ENCODE measurements around the gene ALG14.
"Not testable (repeated sequence)": the region's sequence is repeated elsewhere in the genome, so short reads cannot be mapped to it uniquely, and the experiment has no call there.

The ALG14 gene

DNA sequence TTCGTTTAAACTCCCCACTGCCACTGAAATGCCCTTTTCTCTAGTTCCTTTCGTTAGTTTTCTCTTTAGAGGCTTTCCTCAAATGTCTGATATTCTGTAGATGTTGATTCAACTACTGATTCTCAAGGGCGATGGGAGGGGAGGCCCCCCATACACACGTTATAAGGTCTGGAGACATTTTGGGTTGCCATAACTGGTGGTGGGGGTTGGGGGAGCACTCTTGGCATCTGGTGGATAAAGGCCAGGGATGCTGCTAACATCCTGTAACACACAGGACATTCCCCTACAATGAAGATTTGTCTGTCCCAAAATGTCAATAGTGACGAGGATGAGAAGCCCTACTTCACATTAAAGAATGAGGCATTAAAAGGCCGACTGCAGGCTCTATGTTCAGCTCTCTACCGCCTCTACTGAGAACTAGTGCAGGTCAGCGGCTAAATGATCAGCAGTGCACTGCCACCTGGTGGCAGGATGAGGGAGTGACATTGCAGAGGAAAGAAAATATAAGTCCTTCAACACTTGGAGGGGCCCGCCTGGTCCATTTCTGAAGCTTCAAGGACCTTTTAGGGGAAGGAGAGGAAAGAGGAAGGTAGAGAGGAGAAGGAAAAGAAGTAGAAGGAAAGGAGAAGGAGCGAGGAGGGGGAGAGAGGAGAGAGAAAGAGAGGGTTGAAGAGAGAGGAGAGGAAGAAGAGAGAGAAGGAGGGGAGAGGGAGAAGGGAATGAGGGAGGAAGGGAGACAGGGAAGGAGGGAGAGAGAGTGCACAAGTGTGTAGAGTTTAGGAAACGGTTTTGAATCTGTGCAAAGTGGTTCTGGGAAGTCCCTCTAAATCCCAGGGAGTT is 29.4 kb downstream of the ALG14 start:
- peak; percentile 35 to 63 (median 41) for DNase-seq (ENCODE audit: low read depth in 2 of 3, low spot score in 2 of 3)

DNA sequence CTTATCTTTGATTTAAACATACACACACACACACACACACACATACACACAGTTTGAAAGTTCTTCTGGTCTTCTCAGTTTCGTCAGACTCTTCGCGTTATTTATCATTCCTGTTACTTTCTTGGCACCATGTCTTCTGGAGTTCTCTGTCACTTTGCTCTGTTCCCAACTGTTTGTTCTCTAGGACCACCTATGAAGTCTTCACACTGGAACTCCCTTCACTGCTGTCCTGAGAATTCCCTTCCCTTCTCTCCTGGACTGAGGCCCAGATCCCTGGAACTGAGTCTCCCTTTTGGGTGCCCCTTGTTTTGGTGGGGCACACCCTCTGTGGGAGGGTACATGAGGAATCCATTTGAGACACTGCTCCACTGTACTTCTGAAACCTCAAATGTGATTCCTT is 30.5 kb downstream of the ALG14 start:
- no peak for DNase-seq (ENCODE audit: low read depth in 2 of 3, low spot score in 2 of 3)

DNA sequence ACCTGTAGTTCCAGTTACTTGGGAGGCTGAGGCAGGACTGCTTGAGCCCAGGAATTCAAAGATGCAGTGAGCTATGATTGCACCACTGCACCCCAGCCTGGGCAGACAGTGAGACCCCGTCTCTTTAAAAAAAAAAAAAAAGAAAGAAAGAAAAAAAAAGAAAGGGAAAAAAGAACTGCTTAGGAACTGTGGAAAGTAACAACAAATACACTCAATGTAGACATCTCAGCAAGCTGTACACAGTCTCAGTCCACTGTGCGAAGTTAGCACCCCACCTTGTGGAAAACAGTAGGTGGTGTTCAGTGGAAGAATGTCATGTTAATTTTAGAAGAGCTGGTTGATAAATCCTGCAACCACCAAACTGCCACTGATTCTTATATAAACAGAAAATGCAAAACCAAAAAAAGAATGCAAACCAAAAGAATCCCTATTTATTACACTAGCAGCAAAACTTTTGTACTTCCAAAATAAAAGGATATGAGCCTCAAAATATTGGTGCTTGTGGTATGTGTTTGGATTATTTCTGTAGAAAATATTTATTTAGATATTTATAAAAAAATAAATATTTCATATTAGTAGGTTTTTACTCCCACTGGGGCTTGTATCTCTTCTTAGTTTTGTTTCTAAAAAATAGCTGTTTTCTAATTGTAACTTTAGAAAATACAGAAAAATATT is 31.1 kb downstream of the ALG14 start:
- DNase-seq (ENCODE audit: low read depth in 2 of 3, low spot score in 2 of 3) = no peak

DNA sequence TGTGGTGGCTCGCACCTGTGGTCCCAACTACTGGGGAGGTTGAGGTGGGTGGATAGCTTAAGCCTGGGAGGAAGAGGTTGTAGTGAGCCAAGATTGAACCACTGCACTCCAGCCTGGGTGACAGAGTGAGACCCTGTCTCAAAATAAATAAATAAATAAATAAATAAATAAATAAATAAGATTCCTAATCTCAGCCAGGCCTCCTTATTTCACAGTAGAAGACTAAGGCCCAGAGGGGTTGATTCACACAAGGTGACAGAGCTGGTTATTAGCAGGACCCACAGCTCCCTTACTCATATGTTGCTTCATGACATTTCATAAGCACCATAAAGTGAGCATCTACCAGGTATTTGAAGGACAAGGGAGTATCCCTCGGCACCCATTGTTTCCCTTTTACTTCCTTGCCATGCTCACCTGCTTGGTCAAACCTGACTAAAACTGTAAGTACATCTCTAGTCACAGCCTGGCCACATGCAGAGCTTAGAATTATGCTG is 32.7 kb downstream of the ALG14 start:
- no peak for DNase-seq (ENCODE audit: low read depth in 2 of 3, low spot score in 2 of 3)

DNA sequence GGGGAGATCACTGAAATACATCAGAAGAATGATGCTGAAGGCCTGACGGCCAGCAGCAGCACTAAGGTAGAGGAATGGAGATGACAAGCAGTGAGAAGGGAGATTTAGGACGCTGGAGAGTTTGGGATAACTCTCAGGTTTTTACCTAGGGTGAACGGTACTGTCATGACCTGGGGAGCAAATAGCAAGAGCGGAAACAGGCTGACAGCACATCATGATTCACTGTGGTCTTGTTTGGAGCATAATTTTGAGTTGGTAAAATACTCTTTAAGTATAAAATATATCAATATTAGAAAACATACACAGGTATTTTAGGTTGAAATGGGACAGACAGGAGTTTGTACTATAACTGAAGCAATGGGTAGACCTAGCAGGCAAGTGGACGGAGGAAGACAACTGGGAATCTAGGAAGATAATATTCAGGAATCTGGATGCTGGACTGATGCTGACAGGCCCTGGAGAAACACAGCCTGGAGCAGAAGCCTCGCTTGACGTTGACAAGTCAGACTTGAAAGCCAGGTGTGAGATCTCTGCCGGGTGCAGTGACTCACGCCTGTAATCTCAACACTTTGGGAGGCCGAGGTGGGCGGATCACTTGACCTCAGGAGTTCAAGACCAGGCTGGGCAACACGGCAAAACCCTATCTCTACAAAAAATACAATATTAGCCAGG is 33.3 kb downstream of the ALG14 start:
- no peak for DNase-seq (ENCODE audit: low read depth in 2 of 3, low spot score in 2 of 3)

DNA sequence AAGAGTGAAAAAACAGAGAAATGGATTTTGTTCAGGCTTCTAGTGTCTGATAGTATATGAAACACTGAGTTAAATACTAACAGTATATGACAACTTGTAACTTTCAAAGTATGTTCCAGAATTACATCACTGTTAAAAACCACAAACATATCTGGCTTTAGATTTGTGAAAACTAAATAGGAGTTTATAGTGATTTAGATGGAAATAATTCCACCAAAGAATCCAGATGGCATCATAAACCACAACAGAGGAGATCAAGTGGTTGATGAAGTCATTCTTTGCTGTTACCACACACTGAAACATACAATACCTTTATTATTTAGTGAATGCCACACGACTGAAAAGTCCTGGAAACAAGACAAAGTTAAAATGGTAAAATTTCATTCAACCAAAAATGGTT is 37.2 kb downstream of the ALG14 start:
- DNase-seq (ENCODE audit: low read depth in 2 of 3, low spot score in 2 of 3) = no peak

DNA sequence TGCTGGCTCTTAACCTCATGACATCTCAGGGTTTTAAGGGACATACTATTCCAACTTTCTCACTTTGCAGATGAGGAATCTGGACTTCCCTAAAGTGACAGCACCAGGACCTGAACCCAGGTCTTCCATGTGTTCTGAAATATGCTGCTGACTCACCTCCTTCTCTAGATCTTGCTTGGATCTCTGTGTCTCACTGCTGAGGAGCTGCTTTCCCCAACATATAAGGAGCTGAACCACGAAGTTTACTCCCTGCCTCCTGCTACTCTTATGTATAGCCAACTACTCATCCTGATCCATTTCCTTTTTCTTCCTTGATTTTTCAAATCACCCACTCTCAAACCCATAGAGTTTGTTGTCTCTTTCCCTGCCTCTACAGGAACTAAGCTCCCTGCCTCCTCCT is 38.2 kb downstream of the ALG14 start:
- DNase-seq (ENCODE audit: low read depth in 2 of 3, low spot score in 2 of 3) = no peak

DNA sequence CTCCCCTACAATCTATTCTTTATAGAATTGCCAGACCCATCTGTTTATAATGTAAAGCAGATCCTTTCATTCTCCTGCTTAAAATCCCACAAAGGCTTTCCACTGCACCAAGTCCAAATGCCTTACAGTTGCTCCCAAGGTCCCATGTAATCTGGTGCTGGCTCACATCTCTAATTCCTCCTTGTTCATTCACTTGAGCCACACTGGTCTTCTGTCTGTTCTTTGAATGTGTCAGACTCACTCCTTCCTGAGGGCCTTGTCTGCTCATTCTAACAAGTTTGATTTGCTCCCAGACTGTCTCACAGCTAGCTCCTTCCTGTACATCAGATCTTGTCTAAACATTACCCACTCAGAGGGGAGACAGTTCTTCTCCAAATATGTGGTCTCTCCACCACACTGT is 38.9 kb downstream of the ALG14 start:
- DNase-seq (ENCODE audit: low read depth in 2 of 3, low spot score in 2 of 3) = no peak

DNA sequence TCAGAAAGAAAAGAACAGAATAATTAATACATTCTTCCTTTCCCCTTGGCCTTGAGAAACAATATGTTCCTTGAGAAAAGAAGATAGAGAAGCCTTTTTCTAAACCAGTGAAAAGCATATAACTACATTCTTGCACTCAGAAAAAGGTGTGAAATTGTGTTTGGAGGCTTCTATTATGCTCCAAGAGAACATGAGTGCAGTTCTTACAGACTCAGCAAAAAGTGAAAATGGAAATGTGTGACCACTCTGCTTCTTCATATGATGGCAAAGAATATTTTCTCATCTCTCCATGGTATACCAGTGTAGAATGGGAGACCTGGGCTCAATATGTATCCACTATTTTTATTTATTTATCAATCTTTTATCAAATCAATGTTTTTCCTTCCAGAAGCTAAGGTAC is 43.2 kb downstream of the ALG14 start:
- no peak for DNase-seq (ENCODE audit: low read depth in 2 of 3, low spot score in 2 of 3)

DNA sequence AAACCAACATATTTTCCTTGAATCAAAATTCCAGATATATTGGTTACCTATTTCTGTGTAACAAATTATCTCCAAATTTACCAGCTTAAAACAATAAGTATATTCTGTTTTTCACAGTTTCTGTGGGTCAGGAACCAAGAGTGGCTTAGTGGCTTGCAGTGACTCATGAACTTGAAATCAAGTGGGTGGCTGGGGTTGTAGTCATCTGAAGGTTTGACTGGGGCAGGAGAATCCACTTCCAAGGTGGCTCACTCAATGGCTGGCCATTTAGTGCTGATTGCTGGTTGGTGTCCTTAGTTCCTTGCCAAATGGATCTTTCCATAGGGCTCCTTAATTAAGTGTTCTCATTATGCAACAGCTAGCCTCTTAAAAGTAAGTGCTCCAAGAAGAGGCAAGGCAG is 43.8 kb downstream of the ALG14 start:
- DNase-seq (ENCODE audit: low read depth in 2 of 3, low spot score in 2 of 3) = no peak

DNA sequence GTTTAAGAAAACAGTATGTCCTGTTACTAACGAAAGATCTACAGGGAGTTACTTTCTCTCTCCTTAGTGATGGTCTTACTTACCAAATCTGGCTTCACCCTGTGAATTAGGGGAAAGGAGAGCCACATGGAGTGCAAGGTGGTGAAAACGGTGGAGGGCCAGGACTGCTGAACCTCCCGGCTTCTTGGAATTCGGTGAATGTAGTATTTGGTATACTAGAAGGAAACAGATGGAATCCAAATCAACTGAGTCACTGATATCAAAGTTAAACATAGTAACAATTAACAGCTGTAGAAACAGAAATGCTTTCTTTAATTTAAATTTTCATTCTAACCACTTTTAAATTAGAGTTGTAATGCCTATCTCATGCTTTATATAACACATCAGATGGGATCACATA is 45.7 kb downstream of the ALG14 start:
- no peak for DNase-seq (ENCODE audit: low read depth in 2 of 3, low spot score in 2 of 3)

DNA sequence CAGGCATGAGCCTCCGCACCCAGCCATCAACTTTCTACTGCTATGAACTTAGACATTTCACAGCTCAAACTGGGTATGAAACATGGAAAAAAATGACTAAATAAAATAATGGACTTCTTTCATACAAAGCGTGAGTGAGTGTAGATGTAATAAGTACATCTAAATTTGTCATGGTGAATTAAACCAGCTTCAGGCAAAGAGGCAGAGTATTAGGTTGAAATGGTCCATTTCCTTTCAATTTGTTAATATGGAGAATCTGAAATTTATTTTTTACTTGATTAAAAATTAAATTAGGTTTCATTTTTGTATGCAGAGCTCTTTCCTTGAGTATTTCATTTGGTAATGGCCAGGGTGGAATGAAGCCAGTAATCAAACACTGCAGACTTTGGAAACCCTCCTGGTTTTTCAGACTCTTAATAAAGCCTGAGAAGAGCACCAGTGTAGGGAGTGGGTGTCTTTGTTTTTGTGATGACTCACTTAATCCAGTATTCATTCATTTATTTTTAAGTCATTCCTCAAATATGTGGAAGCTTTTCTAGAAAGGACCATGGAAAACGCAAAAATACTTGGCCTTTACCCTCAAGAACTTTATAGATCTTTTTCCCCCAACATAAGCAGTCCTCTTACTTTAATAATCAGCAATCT is 49.2 kb downstream of the ALG14 start:
- no peak for DNase-seq (ENCODE audit: low read depth in 2 of 3, low spot score in 2 of 3)

DNA sequence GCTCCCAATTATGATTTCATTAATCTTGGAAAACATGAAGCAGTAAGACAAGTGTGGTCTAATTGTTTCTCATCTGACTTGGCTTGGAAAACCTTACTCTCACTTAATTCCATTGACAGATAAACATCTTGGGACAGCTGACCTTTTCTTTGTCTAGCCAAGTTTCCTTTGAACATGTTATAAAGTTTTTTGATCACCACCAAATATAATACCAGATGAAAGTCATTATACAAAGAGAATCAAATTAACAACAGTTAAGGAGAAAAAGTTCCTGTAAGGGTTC is 50.2 kb downstream of the ALG14 start:
- no peak for DNase-seq (ENCODE audit: low read depth in 2 of 3, low spot score in 2 of 3)

DNA sequence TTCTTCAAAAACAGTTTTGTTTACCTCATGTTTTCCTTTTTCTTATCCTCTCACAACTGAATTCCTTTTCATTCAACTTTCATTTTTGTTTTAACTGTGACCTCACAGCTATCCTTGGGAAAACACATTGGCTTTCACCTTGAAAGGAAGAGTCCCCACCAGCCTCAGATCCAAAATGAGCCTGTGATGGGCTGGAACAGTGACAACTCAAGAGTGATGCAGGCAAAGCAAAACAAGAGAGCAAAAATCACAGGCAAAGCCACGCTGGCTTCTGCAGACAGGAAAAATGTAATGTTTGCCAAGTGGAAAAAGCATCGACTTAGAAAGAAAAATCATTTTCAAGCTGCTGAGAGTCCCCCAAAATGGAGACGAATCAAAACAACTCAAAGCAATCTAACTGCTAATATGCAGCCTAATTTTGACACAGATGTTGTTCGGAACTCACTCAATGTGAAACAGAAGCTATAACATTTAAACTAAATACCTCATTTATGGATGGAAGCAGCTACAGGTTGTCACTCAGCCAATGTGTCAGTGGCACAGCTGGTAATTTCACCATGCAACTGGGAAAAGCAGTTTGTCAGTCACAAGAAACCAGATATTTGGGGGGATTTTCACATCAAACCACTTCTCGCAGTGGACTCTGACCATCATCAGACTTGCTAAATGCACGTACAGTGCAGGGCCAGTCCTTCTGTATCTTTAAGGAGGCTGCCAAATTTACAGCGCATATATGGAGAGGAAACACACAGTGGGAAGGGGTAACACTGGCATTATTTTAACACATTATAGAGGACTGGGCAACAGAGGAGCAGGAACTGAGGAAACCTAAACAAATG is 50.7 kb downstream of the ALG14 start:
- no peak for DNase-seq (ENCODE audit: low read depth in 2 of 3, low spot score in 2 of 3)

DNA sequence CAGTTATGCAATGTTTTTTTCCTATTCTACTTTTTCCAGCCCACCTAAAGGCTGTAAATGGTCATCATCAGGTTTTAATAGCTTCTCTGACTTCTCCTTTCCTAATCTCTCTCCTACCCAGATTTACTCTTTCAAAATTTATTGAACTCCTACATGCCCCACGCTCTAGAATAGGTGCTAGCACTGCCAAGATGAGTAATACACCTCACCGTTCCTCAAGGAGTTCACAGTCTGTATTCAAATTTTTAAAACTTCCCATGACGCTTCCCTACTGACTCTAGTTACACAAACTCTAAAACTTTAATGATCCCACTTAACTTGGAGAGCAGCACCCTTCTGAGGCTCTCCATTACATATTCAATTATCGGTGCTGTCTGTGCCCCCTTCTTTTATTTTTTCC is 51.6 kb downstream of the ALG14 start:
- DNase-seq (ENCODE audit: low read depth in 2 of 3, low spot score in 2 of 3) = no peak

DNA sequence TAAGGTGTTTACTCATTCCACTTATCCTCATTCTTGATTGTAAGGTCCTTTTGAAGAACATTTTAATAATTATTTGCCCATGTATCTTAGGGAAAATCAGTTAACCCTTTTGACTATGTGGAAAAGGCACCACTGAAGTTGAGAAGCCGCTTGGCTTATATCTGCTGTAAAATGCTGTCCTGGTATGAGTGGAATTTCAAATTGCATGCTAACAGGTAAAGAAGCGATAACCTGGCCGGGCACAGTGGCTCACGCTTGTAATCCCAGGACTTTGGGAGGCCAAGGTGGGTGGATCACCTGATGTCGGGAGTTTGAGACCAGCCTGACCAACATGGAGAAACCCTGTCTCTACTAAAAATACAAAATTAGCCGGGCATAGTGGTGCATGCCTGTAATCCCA is 53.3 kb downstream of the ALG14 start:
- DNase-seq (ENCODE audit: low read depth in 2 of 3, low spot score in 2 of 3) = not testable (repeated sequence)

DNA sequence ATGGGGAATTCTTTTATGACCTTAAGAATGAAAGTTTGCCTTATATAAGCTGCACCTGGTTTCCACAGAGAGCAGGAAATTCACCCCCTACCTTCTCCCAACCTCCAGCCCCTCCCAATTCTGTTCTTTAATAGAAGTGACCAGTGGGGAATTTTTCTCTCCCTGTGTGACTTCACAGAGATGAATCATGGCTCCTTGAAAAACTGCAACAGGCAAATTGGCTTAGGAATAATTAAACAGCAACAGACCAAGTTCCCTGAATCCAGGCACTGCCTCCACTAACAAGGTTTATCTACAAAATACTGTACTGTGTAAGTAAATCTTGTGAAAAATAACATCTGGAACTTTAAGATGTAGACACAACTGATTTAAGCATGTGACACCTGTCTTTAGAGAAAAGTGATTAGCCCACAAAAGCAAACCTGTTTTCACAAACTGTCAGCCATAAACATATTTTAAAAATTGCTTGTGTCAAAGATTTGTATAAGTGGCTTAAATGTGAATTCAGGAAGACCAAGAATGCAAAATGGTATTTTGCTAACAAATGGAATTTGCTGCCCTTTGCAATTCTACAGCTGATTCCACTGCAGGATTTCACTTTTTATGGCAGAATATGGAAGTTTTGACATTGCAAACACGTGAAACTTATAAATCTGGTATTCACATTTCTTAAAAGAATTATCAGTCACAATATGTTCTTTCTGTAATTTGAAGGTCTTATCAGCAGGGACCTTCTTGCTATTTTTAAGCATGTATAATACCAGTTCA is 54.0 kb downstream of the ALG14 start:
- no peak for DNase-seq (ENCODE audit: low read depth in 2 of 3, low spot score in 2 of 3)

DNA sequence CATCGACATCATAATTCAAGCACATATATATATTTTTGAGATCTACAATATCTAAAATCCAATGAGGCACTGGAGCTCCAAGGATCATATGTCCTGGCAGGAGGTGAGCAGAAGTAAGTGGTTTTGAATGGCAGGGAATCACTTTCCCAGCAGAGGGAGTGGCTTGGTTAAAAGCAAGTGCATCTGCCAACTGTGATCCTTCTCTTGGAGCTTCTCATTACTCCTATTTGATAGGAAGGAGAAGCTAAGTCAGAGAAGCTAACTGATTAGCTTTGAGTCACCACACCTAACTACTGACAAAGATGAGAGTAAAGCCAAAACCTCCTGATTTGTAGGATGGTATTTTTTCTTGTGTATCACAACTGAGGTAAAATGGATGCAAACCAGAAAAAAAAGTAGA is 55.0 kb downstream of the ALG14 start:
- DNase-seq (ENCODE audit: low read depth in 2 of 3, low spot score in 2 of 3) = no peak

DNA sequence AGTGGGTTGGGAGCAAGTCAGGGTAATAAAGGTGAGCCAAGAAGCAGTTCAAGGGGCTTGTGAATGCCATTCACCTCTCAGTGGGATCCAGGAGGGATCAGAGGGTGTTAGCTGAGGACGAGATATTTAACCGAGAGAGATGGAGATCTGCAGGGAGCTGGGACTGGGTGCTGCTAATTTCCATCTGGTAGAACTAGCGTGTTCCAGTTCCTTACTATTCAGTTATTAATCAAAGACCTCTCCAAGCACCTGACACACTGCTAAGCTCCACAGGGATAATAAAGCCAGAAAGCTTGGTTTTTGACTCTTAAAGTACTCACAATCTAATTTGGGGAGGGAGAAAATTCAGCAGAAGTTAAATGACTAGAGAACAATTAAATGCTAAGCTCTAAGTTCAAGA is 57.7 kb downstream of the ALG14 start:
- no peak for DNase-seq (ENCODE audit: low read depth in 2 of 3, low spot score in 2 of 3)

DNA sequence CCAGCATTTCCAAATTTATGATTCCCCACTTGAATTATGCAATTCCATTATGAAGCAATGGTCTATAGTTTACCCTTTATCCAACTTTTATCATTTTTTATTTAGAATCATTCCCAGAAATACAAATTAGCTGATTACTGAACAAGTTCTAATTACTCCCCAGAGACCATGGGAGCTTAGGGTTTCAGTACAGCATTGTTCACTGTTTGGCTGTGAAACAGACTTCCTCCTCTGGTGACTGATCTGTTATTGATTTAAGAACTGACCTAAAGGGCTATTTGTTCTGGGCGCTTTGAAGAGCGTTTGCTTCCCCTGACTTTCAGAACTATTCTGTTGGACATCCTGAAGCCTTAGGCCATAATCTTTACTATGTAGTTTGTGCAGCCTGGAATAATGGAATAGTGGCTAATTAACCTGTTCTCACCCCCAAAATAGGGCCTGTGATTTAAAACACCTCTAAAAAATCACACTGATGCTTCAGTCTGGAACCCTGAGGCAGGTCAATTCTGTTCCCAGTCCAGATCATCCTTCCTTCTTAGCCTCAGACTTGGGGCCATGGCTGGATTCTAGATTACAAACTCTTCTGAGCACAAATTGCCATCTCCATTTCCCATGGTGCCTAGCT is 58.7 kb downstream of the ALG14 start:
- DNase-seq (ENCODE audit: low read depth in 2 of 3, low spot score in 2 of 3) = no peak

Measured in activated CD8-positive, alpha-beta memory T cell treated with anti-CD3 and anti-CD28 coated beads for 48 hours (primary cell).